Measurements from ENCODE around the gene HSPB6.

Gene HSPB6

DNA sequence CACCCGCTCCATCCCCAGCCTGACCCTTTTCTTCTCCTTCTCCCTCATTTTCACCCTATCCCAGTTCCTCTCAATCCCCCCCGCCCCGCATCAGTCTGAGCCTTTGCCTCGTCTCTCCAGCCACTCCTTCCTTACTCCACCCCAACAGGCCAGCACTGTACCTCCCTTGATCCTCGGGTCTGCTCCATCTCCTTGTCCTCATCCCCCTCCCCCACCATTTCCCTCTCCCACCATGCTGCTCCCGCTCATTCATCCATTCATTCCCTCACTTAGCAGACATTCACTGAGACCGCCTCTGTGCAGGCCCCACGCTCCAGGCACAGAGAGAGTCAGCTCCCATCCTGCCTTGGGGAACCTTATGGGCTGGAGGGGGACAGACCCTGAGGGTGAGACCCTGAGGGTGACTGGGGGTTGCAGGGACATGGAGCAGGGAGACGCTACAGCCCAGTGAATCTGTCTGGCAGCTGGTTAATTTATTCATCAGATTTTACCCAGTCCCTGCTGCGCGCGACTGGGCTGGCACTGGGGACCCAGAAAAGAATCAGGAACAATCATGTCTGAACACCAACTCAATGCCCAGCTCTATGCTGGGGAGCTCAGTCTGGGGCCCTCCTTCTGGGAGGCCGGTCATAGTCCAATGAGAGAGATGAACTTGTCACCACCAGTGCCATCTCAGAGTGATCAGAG lies 19.4 kb upstream of the HSPB6 start:
- TF ChIP-seq SIN3A (IDR thresholded peaks at IDR 0.05; ENCODE audit: borderline replicate concordance, insufficient read depth, low read length), result no peak
- no peak for TF ChIP-seq POLR2AphosphoS5 (IDR thresholded peaks at IDR 0.05; ENCODE audit: low read depth, low read length)
- TF ChIP-seq TAF1 (IDR thresholded peaks at IDR 0.05; ENCODE audit: borderline replicate concordance, insufficient read depth, low read length), result no peak
- TF ChIP-seq, protein P1, sequence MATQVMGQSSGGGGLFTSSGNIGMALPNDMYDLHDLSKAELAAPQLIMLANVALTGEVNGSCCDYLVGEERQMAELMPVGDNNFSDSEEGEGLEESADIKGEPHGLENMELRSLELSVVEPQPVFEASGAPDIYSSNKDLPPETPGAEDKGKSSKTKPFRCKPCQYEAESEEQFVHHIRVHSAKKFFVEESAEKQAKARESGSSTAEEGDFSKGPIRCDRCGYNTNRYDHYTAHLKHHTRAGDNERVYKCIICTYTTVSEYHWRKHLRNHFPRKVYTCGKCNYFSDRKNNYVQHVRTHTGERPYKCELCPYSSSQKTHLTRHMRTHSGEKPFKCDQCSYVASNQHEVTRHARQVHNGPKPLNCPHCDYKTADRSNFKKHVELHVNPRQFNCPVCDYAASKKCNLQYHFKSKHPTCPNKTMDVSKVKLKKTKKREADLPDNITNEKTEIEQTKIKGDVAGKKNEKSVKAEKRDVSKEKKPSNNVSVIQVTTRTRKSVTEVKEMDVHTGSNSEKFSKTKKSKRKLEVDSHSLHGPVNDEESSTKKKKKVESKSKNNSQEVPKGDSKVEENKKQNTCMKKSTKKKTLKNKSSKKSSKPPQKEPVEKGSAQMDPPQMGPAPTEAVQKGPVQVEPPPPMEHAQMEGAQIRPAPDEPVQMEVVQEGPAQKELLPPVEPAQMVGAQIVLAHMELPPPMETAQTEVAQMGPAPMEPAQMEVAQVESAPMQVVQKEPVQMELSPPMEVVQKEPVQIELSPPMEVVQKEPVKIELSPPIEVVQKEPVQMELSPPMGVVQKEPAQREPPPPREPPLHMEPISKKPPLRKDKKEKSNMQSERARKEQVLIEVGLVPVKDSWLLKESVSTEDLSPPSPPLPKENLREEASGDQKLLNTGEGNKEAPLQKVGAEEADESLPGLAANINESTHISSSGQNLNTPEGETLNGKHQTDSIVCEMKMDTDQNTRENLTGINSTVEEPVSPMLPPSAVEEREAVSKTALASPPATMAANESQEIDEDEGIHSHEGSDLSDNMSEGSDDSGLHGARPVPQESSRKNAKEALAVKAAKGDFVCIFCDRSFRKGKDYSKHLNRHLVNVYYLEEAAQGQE (IDR thresholded peaks at IDR 0.05; ENCODE audit: insufficient read depth in 1 of 2, low read depth in 2 of 2, low read length in 2 of 2), result no peak
- no peak for TF ChIP-seq FOXP2 (optimal IDR thresholded peaks at IDR 0.05; ENCODE audit: borderline replicate concordance, extremely low read depth, extremely low read length, insufficient read depth)

DNA sequence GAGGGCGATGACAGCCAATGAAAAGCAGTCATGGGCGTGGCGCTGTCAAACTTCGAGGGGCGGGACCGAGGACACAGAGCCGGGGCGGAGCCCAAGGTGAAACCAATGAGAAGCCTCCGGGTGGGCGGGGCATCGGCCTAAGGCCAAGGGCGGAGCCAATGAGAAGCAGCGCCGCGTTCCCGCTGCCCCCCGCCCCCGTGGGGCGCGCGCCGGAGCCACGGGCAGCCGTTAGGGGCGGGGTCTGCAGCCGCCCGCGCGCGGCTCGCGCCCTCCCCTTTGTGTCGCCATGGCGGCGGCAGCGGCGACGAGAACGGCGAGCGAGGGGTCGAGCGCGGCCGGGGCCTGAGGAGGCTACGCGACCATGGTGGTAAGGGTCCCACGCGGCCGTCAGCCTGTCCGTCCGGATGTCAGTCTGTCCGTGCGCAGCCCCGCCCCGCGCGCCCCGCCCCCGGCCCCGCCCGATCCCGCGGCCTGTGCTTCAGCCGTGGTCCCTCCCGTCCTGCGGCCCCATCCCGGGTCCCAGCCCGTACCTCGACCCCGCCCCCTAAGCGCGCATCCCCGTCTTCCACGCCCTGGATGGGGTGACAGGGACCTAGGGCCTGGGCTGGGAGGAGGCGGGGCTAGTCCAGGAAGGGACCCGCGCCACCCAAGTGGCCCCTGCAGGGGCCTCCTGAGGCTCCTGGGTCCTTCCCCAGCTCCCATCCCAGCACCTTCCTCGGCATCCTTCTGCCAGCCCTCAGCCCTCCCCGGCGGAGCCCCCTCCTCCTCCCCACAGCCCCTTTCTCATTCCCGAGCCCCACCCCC lies 18.7 kb upstream of the HSPB6 start, which contains the start of gene ARHGAP33:
Gene ARHGAP33, plus strand, starts transcription at position 267 of the 804 bp plus-strand sequence. Its CDS starts 95 bp downstream, at position 362.
- TF ChIP-seq POLR2AphosphoS5 (IDR thresholded peaks at IDR 0.05; ENCODE audit: low read depth, low read length) (no peak), FOXP2 (optimal IDR thresholded peaks at IDR 0.05; ENCODE audit: borderline replicate concordance, extremely low read depth, extremely low read length, insufficient read depth) (peak; percentile 63)

DNA sequence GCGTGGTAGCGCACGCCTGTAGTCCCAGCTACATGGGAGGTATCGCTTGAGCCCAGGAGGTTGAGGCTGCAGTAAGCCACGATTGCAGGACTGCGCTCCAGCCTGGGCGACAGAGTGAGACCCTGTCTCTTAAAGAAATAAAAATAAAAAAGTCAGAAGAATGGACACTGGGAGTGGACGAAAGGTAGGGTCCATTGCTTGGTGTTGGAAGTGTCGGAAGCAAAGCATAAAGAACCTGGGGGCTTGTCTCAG lies 18.1 kb upstream of the HSPB6 start:
- TF ChIP-seq TAF1 (IDR thresholded peaks at IDR 0.05; ENCODE audit: borderline replicate concordance, insufficient read depth, low read length) (no peak), FOXP2 (optimal IDR thresholded peaks at IDR 0.05; ENCODE audit: borderline replicate concordance, extremely low read depth, extremely low read length, insufficient read depth) (no peak), SIN3A (IDR thresholded peaks at IDR 0.05; ENCODE audit: borderline replicate concordance, insufficient read depth, low read length) (no peak), POLR2AphosphoS5 (IDR thresholded peaks at IDR 0.05; ENCODE audit: low read depth, low read length) (no peak)
- TF ChIP-seq, protein P1 (IDR thresholded peaks at IDR 0.05; ENCODE audit: insufficient read depth in 1 of 2, low read depth in 2 of 2, low read length in 2 of 2), result no peak

DNA sequence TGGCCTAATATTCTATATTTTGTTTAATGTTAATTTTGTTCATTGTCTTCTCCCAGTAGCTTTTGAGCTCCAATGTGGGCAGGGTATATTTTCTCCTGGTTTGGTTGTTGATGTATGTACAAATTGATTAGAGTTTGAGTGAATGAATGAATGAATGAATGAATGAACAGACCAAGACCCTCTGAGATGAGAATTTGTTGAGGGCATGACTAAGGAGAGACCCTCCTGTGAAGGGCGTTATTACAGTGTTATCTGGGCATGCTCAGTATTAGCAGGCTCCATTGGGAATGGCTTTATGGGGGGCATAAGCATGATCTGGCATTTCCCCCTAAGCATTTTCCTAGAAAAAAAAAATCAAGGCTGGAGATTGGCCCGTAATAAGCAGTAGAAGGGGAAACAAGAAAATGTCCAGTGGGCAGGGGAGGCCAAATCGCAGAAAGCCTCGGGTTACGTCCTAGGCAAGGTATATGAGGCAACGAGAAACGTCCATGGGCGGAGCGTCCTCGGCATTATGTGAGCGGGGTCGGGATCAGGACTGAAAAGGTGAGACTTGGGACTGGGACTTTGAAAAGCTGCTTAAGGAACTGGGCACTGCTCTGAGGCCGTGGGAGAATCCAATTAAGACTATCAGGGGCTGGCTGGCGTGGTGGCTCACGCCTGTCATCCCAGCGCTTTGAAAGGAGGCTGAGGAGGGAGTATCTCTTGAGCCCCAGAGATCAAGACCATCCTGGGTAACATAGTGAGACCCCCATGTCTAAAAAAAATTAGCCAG lies 17.6 kb upstream of the HSPB6 start:
- no peak for TF ChIP-seq POLR2AphosphoS5 (IDR thresholded peaks at IDR 0.05; ENCODE audit: low read depth, low read length)
- no peak for TF ChIP-seq FOXP2 (optimal IDR thresholded peaks at IDR 0.05; ENCODE audit: borderline replicate concordance, extremely low read depth, extremely low read length, insufficient read depth)
- TF ChIP-seq TAF1 (IDR thresholded peaks at IDR 0.05; ENCODE audit: borderline replicate concordance, insufficient read depth, low read length), result no peak
- no peak for TF ChIP-seq SIN3A (IDR thresholded peaks at IDR 0.05; ENCODE audit: borderline replicate concordance, insufficient read depth, low read length)
- TF ChIP-seq, protein P1 (IDR thresholded peaks at IDR 0.05; ENCODE audit: insufficient read depth in 1 of 2, low read depth in 2 of 2, low read length in 2 of 2), result no peak

DNA sequence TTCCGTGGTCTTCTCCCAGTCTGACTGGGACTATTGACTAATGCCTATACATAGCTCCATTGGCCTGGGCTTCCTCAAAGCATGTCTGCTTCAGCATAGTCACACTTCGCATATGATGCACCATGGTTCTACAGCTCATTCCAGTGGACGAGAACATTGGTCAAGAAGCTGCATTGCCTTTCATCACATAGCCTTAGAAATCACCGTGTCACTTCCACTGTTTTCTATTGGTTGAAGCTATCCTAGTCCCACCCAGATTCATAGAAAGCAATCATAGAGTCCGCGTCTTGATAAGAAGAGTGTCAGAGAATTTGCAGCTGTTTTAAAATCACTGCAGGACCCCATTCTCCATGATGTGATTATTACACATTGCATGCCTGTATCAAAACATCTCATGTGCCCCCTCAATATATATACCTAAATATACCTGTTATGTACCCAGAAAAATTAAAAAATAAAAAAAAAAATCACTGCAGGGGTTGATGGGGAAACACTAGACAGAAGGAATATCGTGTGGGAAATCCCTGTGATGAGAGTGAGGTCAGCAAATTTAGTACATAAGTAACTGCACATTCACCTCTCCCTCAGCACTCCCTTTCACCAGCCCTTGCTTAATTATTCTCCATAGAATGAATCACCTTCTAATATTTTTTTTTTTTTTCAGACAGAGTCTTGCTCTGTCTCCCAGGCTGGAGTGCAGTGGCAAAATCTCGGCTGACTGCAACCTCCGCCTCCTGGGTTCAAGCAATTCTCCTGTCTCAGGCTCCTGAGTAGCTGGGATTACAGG lies 16.4 kb upstream of the HSPB6 start:
- TF ChIP-seq FOXP2 (optimal IDR thresholded peaks at IDR 0.05; ENCODE audit: borderline replicate concordance, extremely low read depth, extremely low read length, insufficient read depth) (no peak), SIN3A (IDR thresholded peaks at IDR 0.05; ENCODE audit: borderline replicate concordance, insufficient read depth, low read length) (no peak), POLR2AphosphoS5 (IDR thresholded peaks at IDR 0.05; ENCODE audit: low read depth, low read length) (no peak)
